GM18907 (cell line): ENCODE measurements around the gene B3GNT9.

Source experiments
- ATAC-seq: cut with Tn5 transposase; IDR thresholded peaks from one replicate; pipeline ENCODE4 v1.9.1; 2021; ENCODE audit warnings: mild to moderate bottlenecking, moderate library complexity; ENCODE audit not compliant: unreplicated experiment

The B3GNT9 gene

DNA sequence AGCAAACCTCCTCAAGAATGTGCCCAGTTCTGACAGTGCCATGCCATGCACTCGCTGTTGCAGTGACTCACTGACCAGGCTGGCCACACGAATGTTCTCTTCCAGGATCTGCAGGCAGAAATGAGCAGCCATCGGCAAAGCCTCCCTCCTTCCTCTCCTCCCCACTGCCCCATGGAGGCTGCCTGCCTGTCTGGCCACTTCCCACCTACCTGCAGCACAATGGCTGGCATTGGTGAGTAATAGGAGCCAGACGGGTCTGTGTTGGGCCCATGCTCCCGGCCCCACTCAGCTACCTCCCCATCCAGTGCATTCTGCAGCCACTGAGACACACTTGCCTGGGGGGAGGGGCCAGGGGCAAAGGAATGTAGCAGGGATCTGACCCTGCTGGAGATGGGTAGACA is 35.8 kb upstream of the B3GNT9 start:
- no peak for ATAC-seq

DNA sequence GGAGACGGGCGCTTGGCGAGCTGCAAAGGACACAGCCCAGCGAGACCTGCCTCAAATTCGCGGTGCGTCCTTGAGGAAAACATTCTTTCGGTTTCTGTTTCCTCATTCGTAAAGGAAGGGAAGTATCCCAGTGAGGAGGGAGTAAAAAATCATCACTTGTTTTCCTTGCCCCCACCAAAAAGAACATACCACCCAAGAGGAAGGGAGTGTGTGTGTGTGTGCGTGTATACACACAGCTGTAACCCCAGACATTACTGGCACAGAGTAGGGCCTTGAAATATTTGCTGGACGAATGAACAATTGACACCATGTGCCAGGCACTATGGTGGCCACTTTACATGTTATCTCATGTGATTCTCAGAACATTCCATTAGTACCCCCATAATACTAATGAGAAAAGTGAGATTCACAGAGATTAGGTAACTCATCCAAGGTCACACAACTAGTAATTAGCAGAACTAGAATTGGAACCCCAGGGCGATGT is 34.9 kb upstream of the B3GNT9 start:
- no peak for ATAC-seq

DNA sequence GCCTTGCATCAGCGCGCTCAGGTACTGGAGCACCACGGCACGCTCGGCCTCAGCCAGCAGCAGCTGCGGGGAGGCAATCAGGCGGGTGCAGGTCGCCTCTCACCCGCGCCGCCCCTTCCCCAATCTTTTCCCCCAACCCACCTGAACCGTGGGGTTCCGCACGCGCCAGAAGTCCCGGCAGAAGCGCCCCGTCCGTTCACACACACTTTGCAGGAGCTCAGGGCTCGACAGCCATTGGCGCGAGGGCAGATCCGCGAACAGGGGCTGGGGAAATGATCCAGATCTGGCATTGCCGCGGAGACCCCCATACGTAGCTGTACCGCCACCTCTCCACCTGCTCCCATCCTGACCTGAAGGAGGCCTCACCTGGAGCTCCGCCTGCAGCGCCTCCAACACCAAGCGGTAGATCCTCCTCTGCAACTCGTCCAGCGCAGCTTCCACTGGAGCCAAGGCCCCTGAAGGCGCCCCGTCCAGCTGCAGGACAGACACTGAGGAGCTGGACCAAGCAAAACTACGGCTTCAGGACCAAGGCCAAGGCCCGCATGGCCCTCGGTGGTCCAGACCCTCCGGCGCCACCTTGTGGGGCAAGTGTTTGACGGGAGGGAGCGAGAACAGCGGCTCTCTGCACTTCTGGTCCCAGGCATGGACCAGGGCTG is 34.3 kb upstream of the B3GNT9 start:
- no peak for ATAC-seq

DNA sequence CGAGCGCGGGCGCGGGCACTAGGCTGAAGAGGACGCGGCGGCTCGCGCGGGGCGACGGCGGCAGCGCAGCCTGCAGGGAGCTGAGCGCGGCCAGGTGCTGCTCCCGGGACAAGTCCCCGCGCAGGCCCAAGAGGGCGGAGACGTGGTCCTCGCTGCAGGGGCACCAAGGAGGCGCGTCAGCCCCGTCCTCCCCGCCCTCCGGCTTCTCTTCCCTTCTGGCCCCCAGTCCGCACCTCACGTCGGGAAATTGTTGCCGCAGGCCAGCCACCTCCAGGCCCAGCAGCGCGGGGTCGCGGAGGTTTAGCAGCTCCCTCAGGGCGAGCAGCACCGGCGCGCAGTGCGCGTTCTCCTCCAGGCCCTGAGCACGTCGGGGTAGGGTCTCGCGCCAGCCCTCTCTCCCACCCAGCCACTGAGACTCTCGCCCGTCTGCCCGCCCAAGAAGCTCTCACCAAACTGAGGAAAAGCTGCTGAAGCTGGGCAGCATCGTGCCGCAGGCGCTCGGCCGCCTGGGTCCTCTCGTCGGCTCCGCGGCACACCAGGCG is 33.7 kb upstream of the B3GNT9 start:
- peak; percentile 10 for ATAC-seq

GRCh38 chr16:67183627-67184452 is 33.0 kb upstream of the B3GNT9 start, which contains the start of gene MATCAP1:
Gene MATCAP1, minus strand, starts transcription at chr16:67183963. Its CDS starts 3,353 bp downstream, at chr16:67180610.
- ATAC-seq = peak; percentile 88

- ATAC-seq = no peak
These were observed 32.5 kb upstream of the B3GNT9 start for GRCh38 chr16:67183284-67183626.

DNA sequence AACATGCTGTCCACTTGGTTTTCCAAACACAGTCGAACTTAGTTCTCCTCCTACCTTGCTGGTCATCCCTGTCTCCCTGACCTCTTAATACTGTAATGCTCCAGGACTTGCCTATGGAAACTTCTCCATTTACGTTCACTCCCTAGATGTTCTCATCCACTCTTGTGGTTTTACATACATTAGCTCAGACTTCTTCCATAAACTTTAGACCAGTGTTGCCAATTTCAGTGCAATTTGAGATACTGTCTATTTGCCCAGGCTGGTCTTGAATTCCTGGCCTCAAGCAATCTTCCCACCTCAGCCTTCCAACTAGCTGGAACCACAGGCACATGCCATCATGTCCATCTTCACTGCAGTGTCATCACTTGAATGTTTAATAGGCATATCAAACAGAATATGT is 31.5 kb upstream of the B3GNT9 start:
- no peak for ATAC-seq

- no peak for ATAC-seq
These were observed 30.5 kb upstream of the B3GNT9 start for GRCh38 chr16:67181346-67181745.

GRCh38 chr16:67180166-67180565 is 29.4 kb upstream of the B3GNT9 start:
- no peak for ATAC-seq

GRCh38 chr16:67179421-67180080 is 28.8 kb upstream of the B3GNT9 start:
- no peak for ATAC-seq

- ATAC-seq = no peak
These were observed 27.2 kb upstream of the B3GNT9 start for GRCh38 chr16:67177743-67178699.

GRCh38 chr16:67176662-67177061 is 25.9 kb upstream of the B3GNT9 start:
- no peak for ATAC-seq

DNA sequence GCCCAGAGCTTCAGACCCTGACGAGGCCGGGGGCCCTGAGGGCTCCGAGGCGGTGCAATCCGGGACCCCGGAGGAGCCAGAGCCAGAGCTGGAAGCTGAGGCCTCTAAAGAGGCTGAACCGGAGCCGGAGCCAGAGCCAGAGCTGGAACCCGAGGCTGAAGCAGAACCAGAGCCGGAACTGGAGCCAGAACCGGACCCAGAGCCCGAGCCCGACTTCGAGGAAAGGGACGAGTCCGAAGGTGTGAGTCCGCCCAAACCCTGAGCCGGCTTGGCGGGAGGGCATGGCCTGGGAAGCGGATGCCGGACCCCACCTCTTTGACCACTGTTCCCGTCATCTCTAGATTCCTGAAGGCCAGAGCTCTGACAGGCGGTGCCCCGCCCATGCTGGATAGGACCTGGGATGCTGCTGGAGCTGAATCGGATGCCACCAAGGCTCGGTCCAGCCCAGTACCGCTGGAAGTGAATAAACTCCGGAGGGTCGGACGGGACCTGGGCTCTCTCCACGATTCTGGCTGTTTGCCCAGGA is 24.0 kb upstream of the B3GNT9 start:
- no peak for ATAC-seq

DNA sequence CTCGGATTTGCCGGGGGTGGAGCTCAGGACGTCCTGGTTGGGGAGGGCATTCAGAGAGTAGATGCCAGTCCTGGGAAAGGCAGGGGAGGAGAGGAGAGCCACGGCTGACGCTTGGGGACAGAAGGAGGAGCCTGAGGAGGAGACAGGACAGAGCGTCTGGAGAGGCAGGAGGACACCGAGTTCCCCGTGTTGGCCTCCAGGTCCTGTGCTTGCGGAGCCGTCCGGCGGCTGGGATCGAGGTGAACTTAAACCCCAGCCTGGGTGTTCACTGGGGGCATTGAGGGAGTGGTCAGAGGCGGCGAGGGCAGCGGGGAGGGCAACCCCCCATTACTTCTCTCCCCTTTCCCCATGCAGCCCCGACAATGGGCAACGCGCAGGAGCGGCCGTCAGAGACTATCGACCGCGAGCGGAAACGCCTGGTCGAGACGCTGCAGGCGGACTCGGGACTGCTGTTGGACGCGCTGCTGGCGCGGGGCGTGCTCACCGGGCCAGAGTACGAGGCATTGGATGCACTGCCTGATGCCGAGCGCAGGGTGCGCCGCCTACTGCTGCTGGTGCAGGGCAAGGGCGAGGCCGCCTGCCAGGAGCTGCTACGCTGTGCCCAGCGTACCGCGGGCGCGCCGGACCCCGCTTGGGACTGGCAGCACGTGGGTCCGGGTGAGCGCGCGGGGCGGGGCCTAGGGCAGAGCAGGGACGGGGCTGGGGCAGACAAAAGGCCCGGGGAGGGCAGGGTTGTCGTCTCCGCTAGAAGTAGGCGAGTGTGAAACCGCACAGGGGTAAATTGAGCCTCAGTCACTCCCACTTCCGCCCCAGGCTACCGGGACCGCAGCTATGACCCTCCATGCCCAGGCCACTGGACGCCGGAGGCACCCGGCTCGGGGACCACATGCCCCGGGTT is 23.3 kb upstream of the B3GNT9 start:
- peak; percentile 45 for ATAC-seq

DNA sequence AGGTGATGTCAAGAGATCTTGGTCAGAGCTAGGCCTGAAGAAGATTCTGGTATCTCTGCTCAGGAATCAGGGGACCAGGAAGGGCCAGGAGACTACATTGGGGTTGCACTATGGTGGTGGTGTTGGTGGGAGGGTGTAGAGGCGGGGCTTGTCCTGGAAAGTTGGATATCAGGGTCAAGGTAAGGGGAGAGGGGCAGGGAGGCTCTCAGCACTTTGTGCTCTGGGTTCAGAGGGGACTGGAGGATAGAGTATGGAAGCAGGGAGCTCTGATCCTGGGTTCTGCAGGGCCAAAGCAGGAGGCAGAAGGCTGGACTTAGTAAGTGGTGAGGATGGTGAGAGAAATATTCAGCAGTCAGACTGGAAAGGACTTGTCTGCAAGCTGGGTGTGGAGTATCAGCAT is 22.5 kb upstream of the B3GNT9 start:
- ATAC-seq = no peak

DNA sequence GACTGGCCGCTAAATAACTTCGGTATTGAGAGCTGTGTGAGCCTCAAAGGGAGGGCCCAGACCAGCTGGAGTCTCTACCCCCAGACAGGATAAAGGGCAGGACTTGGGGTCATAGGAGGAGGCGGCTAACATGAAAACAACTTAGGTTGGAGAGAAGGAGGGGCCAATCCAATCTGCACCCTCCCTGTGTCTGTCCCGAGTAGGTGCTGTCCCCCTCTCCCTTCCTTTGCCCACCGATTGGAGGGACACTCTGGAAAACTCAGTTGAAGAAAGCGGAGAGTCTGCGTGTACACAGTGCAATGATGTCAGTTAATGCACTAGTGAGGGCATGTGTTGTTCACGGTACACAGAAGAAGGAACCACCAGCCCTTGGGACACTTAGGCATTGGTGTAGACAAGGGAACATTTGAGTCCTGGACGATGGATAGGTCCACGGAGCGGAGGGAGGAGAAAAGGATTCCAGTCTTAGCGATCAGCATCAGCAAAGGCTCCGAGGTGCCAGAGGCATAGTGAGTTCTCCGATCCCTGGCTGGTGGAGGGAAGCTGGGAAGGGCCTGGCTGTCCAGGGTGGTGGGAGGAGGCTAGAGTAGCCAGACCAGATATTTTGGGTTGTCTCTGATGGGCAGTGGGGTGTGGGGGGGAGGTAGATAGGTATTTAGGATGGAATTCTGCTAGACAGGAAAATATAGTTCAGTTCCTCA is 20.3 kb upstream of the B3GNT9 start:
- ATAC-seq = no peak

GRCh38 chr16:67170168-67170948 is 19.6 kb upstream of the B3GNT9 start, which contains the start of gene NOL3:
Gene NOL3, plus strand, starts transcription at chr16:67170538.
- ATAC-seq = peak; percentile 40
